CD8-positive, alpha-beta memory T cell (primary cell): Measurements from ENCODE around the gene SLC5A10. TPM values are rescaled to one million over a fixed set of nuclear protein-coding genes. Genes with fewer than 3 reads are reported as not detected.

Experiments
- CTCF ChIA-PET: fragments of 350-600 bp; sonication (Branson Sonifier 250); formaldehyde crosslinking; loops from one replicate; lab custom pipeline; 2021; ENCODE audit warnings: antibody characterized with exemption; lab: Charles Lee
- POLR2A ChIA-PET: fragments of 350-600 bp; sonication (Branson Sonifier 250); formaldehyde crosslinking; loops from one replicate; lab custom pipeline; 2021; ENCODE audit warnings: antibody characterized with exemption; lab: Charles Lee
- DNase-seq, 5 donors: peaks; one replicate each; pipeline versions ENCODE4 v3.0.0 to v3.0.0-alpha.2; 2020 to 2022; ENCODE audit warnings: mixed read lengths in 1 of 5
- H3K27ac ChIP-seq: one replicate; pipeline ENCODE4 v1.7.0; 2013; ENCODE audit warnings: low read depth, mild to moderate bottlenecking, low read length, moderate library complexity
- H3K27me3 ChIP-seq: 2 replicates; pipeline ENCODE4 v1.7.0; 2013; ENCODE audit warnings: low read length, mild to moderate bottlenecking; ENCODE audit not compliant: insufficient read depth, poor library complexity, severe bottlenecking
- H3K36me3 ChIP-seq: 2 replicates; pipeline ENCODE4 v1.7.0; 2013; ENCODE audit warnings: mild to moderate bottlenecking, low read length, moderate library complexity; ENCODE audit not compliant: insufficient read depth
- H3K4me1 ChIP-seq: 2 replicates; pipeline ENCODE4 v1.7.0; 2013; ENCODE audit warnings: mild to moderate bottlenecking, low read length, moderate library complexity; ENCODE audit not compliant: insufficient read depth
- H3K4me3 ChIP-seq: 2 replicates; pipeline ENCODE4 v1.7.0; 2013; ENCODE audit warnings: mild to moderate bottlenecking, low read length
- H3K9me3 ChIP-seq: 2 replicates; pipeline ENCODE4 v1.7.0; 2013; ENCODE audit warnings: mild to moderate bottlenecking, low read length
- H3K27ac Mint-ChIP-seq, 8 donors: one replicate each; pipeline ENCODE4 v1.8.0; 2020 to 2021; ENCODE audit warnings: mixed read lengths in 8 of 8, mild to moderate bottlenecking in 6 of 8, inconsistent platforms in 3 of 8, moderate library complexity in 3 of 8
- H3K27me3 Mint-ChIP-seq, 2 donors: one replicate each; pipeline ENCODE4 v1.8.0; 2020 to 2021; ENCODE audit warnings: mixed read lengths in 2 of 2, mild to moderate bottlenecking in 1 of 2, moderate library complexity in 1 of 2
- H3K36me3 Mint-ChIP-seq, 3 donors: one replicate each; pipeline ENCODE4 v1.8.0; 2020 to 2021; ENCODE audit warnings: mixed read lengths in 3 of 3, inconsistent platforms in 1 of 3, mild to moderate bottlenecking in 1 of 3
- H3K4me1 Mint-ChIP-seq, 3 donors: one replicate each; pipeline ENCODE4 v1.8.0; 2020 to 2021; ENCODE audit warnings: mixed read lengths in 3 of 3, inconsistent platforms in 1 of 3, mild to moderate bottlenecking in 1 of 3
- H3K4me3 Mint-ChIP-seq, 7 donors: one replicate each; pipeline ENCODE4 v1.8.0; 2020 to 2021; ENCODE audit warnings: mixed read lengths in 7 of 7, mild to moderate bottlenecking in 6 of 7, moderate library complexity in 4 of 7, inconsistent platforms in 2 of 7
- H3K9me3 Mint-ChIP-seq, 5 donors: one replicate each; pipeline ENCODE4 v1.8.0; 2020 to 2022; ENCODE audit warnings: mixed read lengths in 5 of 5, mild to moderate bottlenecking in 3 of 5, moderate library complexity in 2 of 5, inconsistent platforms in 1 of 5
- polyA plus RNA-seq: library from polyadenylated mRNA; unstranded; fragments of 300-500 nt; fragmentation: Illumina TruSeq; gene quantifications from one replicate; pipeline ENCODE4 v1.2.3, GENCODE V29; 2021
- total RNA-seq, 2 experiments: library from RNA; stranded (reverse); gene quantifications; one replicate each; pipeline ENCODE4 v1.2.3, GENCODE V29; 2021

The SLC5A10 gene
- total and polyA plus RNA-seq, 3 experiments from 2014 or later: not detected

GRCh38 chr17:18932360-18933055 lies 19.5 kb upstream of the SLC5A10 start:
- peak overlapping the region in 4 of 8 donors; percentile 33 to 80 (median 50) for H3K27ac Mint-ChIP-seq
- Histone ChIP-seq H3K27me3 (no peaks in the 10 kb centered on the region), H3K4me3 (no peak overlapping the region), H3K27ac (no peak overlapping the region), H3K4me1 (peaks cover 15% of the 10 kb centered on the region), H3K36me3 (peaks cover 24% of the 10 kb centered on the region), H3K9me3 (no peaks in the 10 kb centered on the region)
- peaks cover 14 to 39% (median 16%) of the 10 kb centered on the region in 3 donors for H3K36me3 Mint-ChIP-seq
- DNase-seq: peak in 1 of 5 donors; percentile 43
- CTCF ChIA-PET: interaction anchor here (0.9 to 1.1 kb wide), 2 partner anchors 12 to 16 kb away, joined by 3 to 5 read pairs; no protein-coding TSS in a partner anchor
- peaks cover 11 to 17% (median 16%) of the 10 kb centered on the region in 3 donors for H3K4me1 Mint-ChIP-seq
- H3K9me3 Mint-ChIP-seq: no peaks in the 10 kb centered on the region
- H3K4me3 Mint-ChIP-seq: no peak overlapping the region
- no peaks in the 10 kb centered on the region for H3K27me3 Mint-ChIP-seq
- POLR2A ChIA-PET: no interaction called here

- H3K27ac Mint-ChIP-seq: peak overlapping the region in 4 of 8 donors; percentile 28 to 80 (median 32)
- Histone ChIP-seq H3K4me1 (peaks cover 15% of the 10 kb centered on the region), H3K4me3 (no peak overlapping the region), H3K27me3 (no peaks in the 10 kb centered on the region), H3K36me3 (peaks cover 23% of the 10 kb centered on the region), H3K9me3 (no peaks in the 10 kb centered on the region), H3K27ac (no peak overlapping the region)
- peaks cover 11 to 17% (median 16%) of the 10 kb centered on the region in 3 donors for H3K4me1 Mint-ChIP-seq
- POLR2A ChIA-PET: no interaction called here
- no peaks in the 10 kb centered on the region for H3K27me3 Mint-ChIP-seq
- no peaks in the 10 kb centered on the region for H3K9me3 Mint-ChIP-seq
- no peak overlapping the region for H3K4me3 Mint-ChIP-seq
- CTCF ChIA-PET: interaction anchor here (0.9 to 1.1 kb wide), 2 partner anchors 11 to 15 kb away, joined by 3 to 5 read pairs; no protein-coding TSS in a partner anchor
- no peak for DNase-seq
- H3K36me3 Mint-ChIP-seq: peaks cover 12 to 34% (median 16%) of the 10 kb centered on the region in 3 donors
Observed at GRCh38 chr17:18933102-18934058, 18.6 kb upstream of the SLC5A10 start.

GRCh38 chr17:18937981-18938691 lies 13.8 kb upstream of the SLC5A10 start:
- ChIA-PET POLR2A (no interaction called here), CTCF (interaction anchor here (1.1 to 1.6 kb wide), 2 partner anchors 14 to 23 kb away, joined by 3 to 5 read pairs; no protein-coding TSS in a partner anchor)
- Mint-ChIP-seq H3K4me3 (no peak overlapping the region), H3K27ac (no peak overlapping the region), H3K36me3 (peaks cover 0 to 3% (median 0%) of the 10 kb centered on the region in 3 donors), H3K4me1 (peaks cover 4 to 5% (median 5%) of the 10 kb centered on the region in 3 donors), H3K27me3 (peaks cover 1 to 5% of the 10 kb centered on the region in 2 donors), H3K9me3 (no peaks in the 10 kb centered on the region)
- Histone ChIP-seq H3K36me3 (no peaks in the 10 kb centered on the region), H3K4me1 (peaks cover 3% of the 10 kb centered on the region), H3K27me3 (no peaks in the 10 kb centered on the region), H3K27ac (no peak overlapping the region), H3K4me3 (no peak overlapping the region), H3K9me3 (no peaks in the 10 kb centered on the region)
- DNase-seq: no peak

GRCh38 chr17:18938692-18939023 lies 13.3 kb upstream of the SLC5A10 start:
- Histone ChIP-seq H3K27me3 (no peaks in the 10 kb centered on the region), H3K9me3 (no peaks in the 10 kb centered on the region), H3K4me3 (no peak overlapping the region), H3K27ac (no peak overlapping the region), H3K4me1 (no peaks in the 10 kb centered on the region), H3K36me3 (no peaks in the 10 kb centered on the region)
- Mint-ChIP-seq H3K4me3 (no peak overlapping the region), H3K4me1 (peaks cover 0 to under 1% (median 0%) of the 10 kb centered on the region in 3 donors), H3K27ac (no peak overlapping the region), H3K27me3 (peaks cover 1 to 5% of the 10 kb centered on the region in 2 donors), H3K9me3 (no peaks in the 10 kb centered on the region), H3K36me3 (peaks cover 0 to 3% (median 0%) of the 10 kb centered on the region in 3 donors)
- ChIA-PET CTCF (interaction anchor here (1.1 to 1.6 kb wide), 3 partner anchors 10 to 22 kb away, joined by 3 to 5 read pairs (median 4); no protein-coding TSS in a partner anchor), POLR2A (interaction anchor here (0.7 kb wide), 1 partner anchor 23 kb away, joined by 4 read pairs; no protein-coding TSS in a partner anchor)
- no peak for DNase-seq

GRCh38 chr17:18944646-18945045 lies 7.3 kb upstream of the SLC5A10 start:
- H3K36me3 ChIP-seq: no peaks in the 10 kb centered on the region
- no peak overlapping the region for H3K27ac ChIP-seq
- DNase-seq: no peak
- H3K27me3 Mint-ChIP-seq: peaks cover 5 to 6% of the 10 kb centered on the region in 2 donors
- no peaks in the 10 kb centered on the region for H3K9me3 ChIP-seq
- H3K4me3 Mint-ChIP-seq: no peak overlapping the region
- no peaks in the 10 kb centered on the region for H3K4me1 Mint-ChIP-seq
- no peaks in the 10 kb centered on the region for H3K4me1 ChIP-seq
- CTCF ChIA-PET: interaction anchor here (1.2 to 1.8 kb wide), 2 partner anchors 12 to 16 kb away, joined by 5 read pairs; no protein-coding TSS in a partner anchor
- no peaks in the 10 kb centered on the region for H3K9me3 Mint-ChIP-seq
- no peaks in the 10 kb centered on the region for H3K27me3 ChIP-seq
- peaks cover 0 to 2% (median 0%) of the 10 kb centered on the region in 3 donors for H3K36me3 Mint-ChIP-seq
- H3K27ac Mint-ChIP-seq: no peak overlapping the region
- H3K4me3 ChIP-seq: no peak overlapping the region
- POLR2A ChIA-PET: no interaction called here

GRCh38 chr17:18946536-18946935 lies 5.4 kb upstream of the SLC5A10 start:
- POLR2A ChIA-PET: no interaction called here
- no peak overlapping the region for H3K4me3 ChIP-seq
- no peak overlapping the region for H3K27ac ChIP-seq
- no peaks in the 10 kb centered on the region for H3K4me1 ChIP-seq
- Mint-ChIP-seq H3K36me3 (peaks cover 0 to 2% (median 0%) of the 10 kb centered on the region in 3 donors), H3K27me3 (peaks cover 6 to 10% of the 10 kb centered on the region in 2 donors), H3K4me3 (no peak overlapping the region), H3K9me3 (no peaks in the 10 kb centered on the region), H3K27ac (no peak overlapping the region), H3K4me1 (no peaks in the 10 kb centered on the region)
- H3K36me3 ChIP-seq: no peaks in the 10 kb centered on the region
- no peaks in the 10 kb centered on the region for H3K27me3 ChIP-seq
- H3K9me3 ChIP-seq: no peaks in the 10 kb centered on the region
- DNase-seq: no peak
- CTCF ChIA-PET: interaction anchor here (3.0 kb wide), 1 partner anchor 14 kb away, joined by 11 read pairs; no protein-coding TSS in a partner anchor

GRCh38 chr17:18947866-18948265 lies 4.1 kb upstream of the SLC5A10 start:
- DNase-seq: no peak
- Histone ChIP-seq H3K36me3 (no peaks in the 10 kb centered on the region), H3K4me3 (no peak overlapping the region), H3K27me3 (no peaks in the 10 kb centered on the region), H3K27ac (no peak overlapping the region), H3K4me1 (peaks cover 4% of the 10 kb centered on the region), H3K9me3 (no peaks in the 10 kb centered on the region)
- H3K4me3 Mint-ChIP-seq: no peak overlapping the region
- peaks cover 0 to 2% (median 0%) of the 10 kb centered on the region in 3 donors for H3K36me3 Mint-ChIP-seq
- no peaks in the 10 kb centered on the region for H3K9me3 Mint-ChIP-seq
- peaks cover 6 to 10% of the 10 kb centered on the region in 2 donors for H3K27me3 Mint-ChIP-seq
- ChIA-PET CTCF (interaction anchor here (1.0 to 3.0 kb wide), 3 partner anchors 13 to 57 kb away, joined by 3 to 11 read pairs (median 3); partner anchors contain the start of gene FAM83G), POLR2A (no interaction called here)
- no peak overlapping the region for H3K27ac Mint-ChIP-seq
- no peaks in the 10 kb centered on the region for H3K4me1 Mint-ChIP-seq
